ENCODE results near the gene CTTNBP2. TPM values are rescaled to one million over a fixed set of nuclear protein-coding genes. Genes with fewer than 3 reads are reported as not detected.

CTTNBP2 gene
- polyA plus RNA-seq, 1 of the 3 experiments (the other 2 are of a cell fraction): not detected

- TF ChIP-seq YY1 (IDR thresholded peaks at IDR 0.05; ENCODE audit: low read depth): no peak
- TF ChIP-seq USF2 (IDR thresholded peaks at IDR 0.05; ENCODE audit: borderline replicate concordance, low read depth, low read length): no peak
- no peak for TF ChIP-seq RXRA (IDR thresholded peaks at IDR 0.05; ENCODE audit: borderline replicate concordance, low read depth)
- no peak for TF ChIP-seq MEF2A (IDR thresholded peaks at IDR 0.05; ENCODE audit: borderline replicate concordance, low read depth)
- Histone ChIP-seq H3K79me2 (ENCODE audit: insufficient read depth) (no peaks in the 10 kb centered on the region), H3K4me1 (ENCODE audit: control insufficient read depth in 1 of 2, insufficient read depth in 2 of 2, low read depth in 1 of 2, low read length in 1 of 2) (no peaks in the 10 kb centered on the region), H3K4me3 (ENCODE audit: low read depth in 2 of 2, low read length in 1 of 2) (no peak overlapping the region), H3K27ac (ENCODE audit: low read depth in 2 of 2, low read length in 1 of 2) (no peak overlapping the region), H3K9ac (no peak overlapping the region), H3K36me3 (replicated peaks in 1 of 2; ENCODE audit: control insufficient read depth in 1 of 2, insufficient read depth in 2 of 2, low read length in 1 of 2) (no peaks in the 10 kb centered on the region), H3F3A (replicated peaks; ENCODE audit: insufficient read depth) (no peaks in the 10 kb centered on the region), H4K20me1 (ENCODE audit: insufficient read depth) (no peaks in the 10 kb centered on the region), H3K9me2 (no peaks in the 10 kb centered on the region), H3K27me3 (ENCODE audit: insufficient read depth) (no peaks in the 10 kb centered on the region), H3K9me3 (no peaks in the 10 kb centered on the region), H2AFZ (ENCODE audit: low read depth) (no peak overlapping the region), H3K4me2 (no peak overlapping the region)
- ChIA-PET CTCF (no interaction called here), POLR2A (no interaction called here)
- 5% methylated on average over 2 of the region's 2 CpGs for WGBS (ENCODE audit: low lambda C conversion rate)
- no peak for DNase-seq
Measured at GRCh38 chr7:117706210-117706609, 167.0 kb downstream of the CTTNBP2 start.

GRCh38 chr7:117705630-117706029 lies 167.6 kb downstream of the CTTNBP2 start:
- Histone ChIP-seq H3F3A (replicated peaks; ENCODE audit: insufficient read depth) (no peaks in the 10 kb centered on the region), H3K79me2 (ENCODE audit: insufficient read depth) (no peaks in the 10 kb centered on the region), H3K36me3 (replicated peaks in 1 of 2; ENCODE audit: control insufficient read depth in 1 of 2, insufficient read depth in 2 of 2, low read length in 1 of 2) (no peaks in the 10 kb centered on the region), H2AFZ (ENCODE audit: low read depth) (no peak overlapping the region), H3K9ac (no peak overlapping the region), H3K4me2 (no peak overlapping the region), H4K20me1 (ENCODE audit: insufficient read depth) (no peaks in the 10 kb centered on the region), H3K4me3 (ENCODE audit: low read depth in 2 of 2, low read length in 1 of 2) (no peak overlapping the region), H3K27me3 (ENCODE audit: insufficient read depth) (no peaks in the 10 kb centered on the region), H3K4me1 (ENCODE audit: control insufficient read depth in 1 of 2, insufficient read depth in 2 of 2, low read depth in 1 of 2, low read length in 1 of 2) (no peaks in the 10 kb centered on the region), H3K27ac (ENCODE audit: low read depth in 2 of 2, low read length in 1 of 2) (no peak overlapping the region), H3K9me3 (no peaks in the 10 kb centered on the region), H3K9me2 (no peaks in the 10 kb centered on the region)
- WGBS (ENCODE audit: low lambda C conversion rate): 18% methylated on average over 4 of the region's 4 CpGs
- DNase-seq: no peak
- CTCF ChIA-PET: no interaction called here
- no peak for TF ChIP-seq MEF2A (IDR thresholded peaks at IDR 0.05; ENCODE audit: borderline replicate concordance, low read depth)
- TF ChIP-seq TEAD4 (IDR thresholded peaks at IDR 0.05; ENCODE audit: borderline replicate concordance, insufficient read depth): no peak
- TF ChIP-seq ZBTB33 (IDR thresholded peaks at IDR 0.05; ENCODE audit: borderline replicate concordance, low read depth): no peak
- no peak for TF ChIP-seq PBX3 (IDR thresholded peaks at IDR 0.05)
- no peak for TF ChIP-seq EZH2phosphoT487 (IDR thresholded peaks at IDR 0.05; ENCODE audit: borderline replicate concordance, low read depth)
- TF ChIP-seq GATA2 (CRISPR knock-in tag; IDR thresholded peaks at IDR 0.05): no peak
- no peak for TF ChIP-seq IRF3 (IDR thresholded peaks at IDR 0.05; ENCODE audit: low read depth, low read length)
- TF ChIP-seq USF2 (IDR thresholded peaks at IDR 0.05; ENCODE audit: borderline replicate concordance, low read depth, low read length): no peak
- TF ChIP-seq RFX5 (IDR thresholded peaks at IDR 0.05; ENCODE audit: low read length): no peak
- TF ChIP-seq RXRA (IDR thresholded peaks at IDR 0.05; ENCODE audit: borderline replicate concordance, low read depth): no peak
- POLR2A ChIA-PET: no interaction called here
